GM21717 (cell line): ENCODE data around the gene TATDN3.
"Not testable (repeated sequence)": the region's sequence is repeated elsewhere in the genome, so short reads cannot be mapped to it uniquely, and the experiment has no call there.

ENCODE experiments used
- ATAC-seq: cut with Tn5 transposase; IDR thresholded peaks from one replicate; pipeline ENCODE4 v1.9.1; 2021; ENCODE audit warnings: mild to moderate bottlenecking, moderate library complexity; ENCODE audit not compliant: unreplicated experiment

TATDN3 gene

GRCh38 chr1:212775241-212775640, 16.5 kb upstream of the TATDN3 start:
- ATAC-seq: no peak

GRCh38 chr1:212777151-212777550, 14.5 kb upstream of the TATDN3 start:
- no peak for ATAC-seq

- ATAC-seq: not testable (repeated sequence)
Measured at GRCh38 chr1:212779086-212779485, 12.6 kb upstream of the TATDN3 start.

- ATAC-seq: no peak
Measured at GRCh38 chr1:212780759-212781158, 10.9 kb upstream of the TATDN3 start.

GRCh38 chr1:212781225-212781624, 10.5 kb upstream of the TATDN3 start:
- no peak for ATAC-seq

GRCh38 chr1:212782422-212783154, 9.1 kb upstream of the TATDN3 start:
- no peak for ATAC-seq

GRCh38 chr1:212783976-212784375, 7.7 kb upstream of the TATDN3 start:
- no peak for ATAC-seq

- no peak for ATAC-seq
Measured at GRCh38 chr1:212785871-212786270, 5.8 kb upstream of the TATDN3 start.

- ATAC-seq: peak; percentile 29
Measured at GRCh38 chr1:212791261-212791675, 426 bp upstream of the TATDN3 start.

- no peak for ATAC-seq
Measured at GRCh38 chr1:212792396-212792908, 758 bp downstream of the TATDN3 start.

GRCh38 chr1:212794561-212795014, 2.9 kb downstream of the TATDN3 start:
- peak; percentile 88 for ATAC-seq

GRCh38 chr1:212797681-212798080, 6.0 kb downstream of the TATDN3 start:
- ATAC-seq: no peak

GRCh38 chr1:212805767-212806166, 14.1 kb downstream of the TATDN3 start:
- no peak for ATAC-seq

GRCh38 chr1:212814537-212815334, 23.0 kb downstream of the TATDN3 start:
- ATAC-seq: no peak

GRCh38 chr1:212816567-212817278, 25.0 kb downstream of the TATDN3 start:
- no peak for ATAC-seq

GRCh38 chr1:212819726-212820125, 28.0 kb downstream of the TATDN3 start:
- ATAC-seq: peak; percentile 78

GRCh38 chr1:212820969-212821368, 29.3 kb downstream of the TATDN3 start:
- no peak for ATAC-seq

- no peak for ATAC-seq
Measured at GRCh38 chr1:212822956-212823355, 31.3 kb downstream of the TATDN3 start.

GRCh38 chr1:212824201-212824600, 32.5 kb downstream of the TATDN3 start:
- ATAC-seq: no peak

- ATAC-seq: no peak
Measured at GRCh38 chr1:212825798-212826452, 34.2 kb downstream of the TATDN3 start.
